Loucy (cell line): Measurements from ENCODE around the gene SLC29A1.
"Not testable (repeated sequence)": the region's sequence is repeated elsewhere in the genome, so short reads cannot be mapped to it uniquely, and the experiment has no call there.

ENCODE experiments used
- H2AFZ ChIP-seq: fragments of 200-600 bp; sonication (generic); 2 replicates; pipeline ENCODE4 v1.6.0; 2016; ENCODE audit warnings: antibody characterized with exemption, mild to moderate bottlenecking, low read length, moderate library complexity
- H3F3A ChIP-seq: fragments of 200-600 bp; 2 replicates; pipeline ENCODE4 v1.6.0; 2016; ENCODE audit warnings: antibody characterized with exemption, low read depth, mild to moderate bottlenecking
- H3K27me3 ChIP-seq: fragments of 200-600 bp; sonication (generic); 2 replicates; pipeline ENCODE4 v1.6.1; 2014; ENCODE audit warnings: low read length, mild to moderate bottlenecking; ENCODE audit not compliant: insufficient read depth, poor library complexity, severe bottlenecking
- H3K36me3 ChIP-seq: fragments of 200-600 bp; sonication (generic); 2 replicates; pipeline ENCODE4 v1.6.1; 2016; ENCODE audit warnings: low read length; ENCODE audit not compliant: insufficient read depth
- H3K4me1 ChIP-seq: fragments of 200-600 bp; sonication (generic); 2 replicates; pipeline ENCODE4 v1.5.1; 2014; ENCODE audit warnings: low read length, mild to moderate bottlenecking; ENCODE audit not compliant: insufficient read depth, poor library complexity, severe bottlenecking
- H3K4me2 ChIP-seq: fragments of 200-600 bp; sonication (generic); 2 replicates; pipeline ENCODE4 v1.6.0; 2014; ENCODE audit warnings: antibody characterized with exemption, low read length, low read depth, mild to moderate bottlenecking; ENCODE audit not compliant: poor library complexity, severe bottlenecking
- H3K4me3 ChIP-seq: fragments of 200-600 bp; sonication (generic); 2 replicates; pipeline ENCODE4 v1.5.1; 2014; ENCODE audit warnings: low read length, mild to moderate bottlenecking, mixed read lengths; ENCODE audit not compliant: poor library complexity, severe bottlenecking
- H3K79me2 ChIP-seq: fragments of 200-600 bp; sonication (generic); 2 replicates; pipeline ENCODE4 v1.6.1; 2014; ENCODE audit warnings: low read length; ENCODE audit not compliant: insufficient read depth
- H3K9ac ChIP-seq: fragments of 200-600 bp; sonication (generic); 2 replicates; pipeline ENCODE4 v1.6.0; 2014; ENCODE audit warnings: mild to moderate bottlenecking, low read depth, low read length, moderate library complexity; ENCODE audit not compliant: poor library complexity, severe bottlenecking
- H3K9me2 ChIP-seq: fragments of 200-600 bp; sonication (generic); replicated peaks from 2 replicates; pipeline ENCODE4 v1.6.1; 2016; ENCODE audit warnings: low read depth, low read length, mixed read lengths
- H3K9me3 ChIP-seq: fragments of 200-600 bp; sonication (generic); 2 replicates; pipeline ENCODE4 v1.6.1; 2014; ENCODE audit warnings: mild to moderate bottlenecking, antibody characterized with exemption, low read length, low read depth; ENCODE audit not compliant: insufficient read depth
- H4K20me1 ChIP-seq: fragments of 200-600 bp; sonication (generic); 2 replicates; pipeline ENCODE4 v1.6.0; 2014; ENCODE audit warnings: antibody characterized with exemption, low read length, mild to moderate bottlenecking; ENCODE audit not compliant: insufficient read depth, poor library complexity, severe bottlenecking
- EZH2phosphoT487 ChIP-seq: fragments of 200-600 bp; IDR thresholded peaks from 2 replicates; pipeline ENCODE4 v1.6.1; 2018; ENCODE audit warnings: antibody characterized with exemption, mild to moderate bottlenecking, moderate library complexity, borderline replicate concordance
- TF ChIP-seq, protein P1 (sequence below): fragments of 200-600 bp; sonication (generic); conservative IDR thresholded peaks from 2 replicates; pipeline ENCODE4 v1.5.1; 2014; ENCODE audit warnings: mild to moderate bottlenecking, antibody characterized with exemption, low read length

The SLC29A1 gene

DNA sequence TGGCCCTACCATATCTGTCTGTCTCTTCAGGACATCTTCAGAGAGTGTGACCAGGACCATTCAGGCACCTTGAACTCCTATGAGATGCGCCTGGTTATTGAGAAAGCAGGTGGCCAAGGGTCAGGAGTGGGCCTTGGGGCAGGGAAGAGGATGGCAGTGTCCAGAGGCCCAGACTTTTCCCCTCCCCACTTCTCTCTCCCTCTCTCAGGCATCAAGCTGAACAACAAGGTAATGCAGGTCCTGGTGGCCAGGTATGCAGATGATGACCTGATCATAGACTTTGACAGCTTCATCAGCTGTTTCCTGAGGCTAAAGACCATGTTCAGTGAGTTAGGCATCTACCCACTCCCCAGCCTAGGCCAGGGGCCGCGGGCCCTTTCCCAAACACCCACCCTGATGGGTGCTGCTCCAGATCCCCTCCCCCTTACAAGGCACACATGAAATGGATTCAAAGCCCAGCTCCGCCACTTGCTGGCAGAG lies 40.4 kb upstream of the SLC29A1 start:
- Histone ChIP-seq H3K79me2 (no peaks in the 10 kb centered on the region), H3F3A (no peaks in the 10 kb centered on the region), H3K4me2 (no peak overlapping the region), H3K27me3 (no peaks in the 10 kb centered on the region), H2AFZ (no peak overlapping the region), H3K9ac (no peak overlapping the region), H3K9me3 (no peaks in the 10 kb centered on the region), H4K20me1 (no peaks in the 10 kb centered on the region), H3K9me2 (no peaks in the 10 kb centered on the region), H3K4me3 (no peak overlapping the region), H3K4me1 (no peaks in the 10 kb centered on the region), H3K36me3 (no peaks in the 10 kb centered on the region)
- TF ChIP-seq, protein P1, sequence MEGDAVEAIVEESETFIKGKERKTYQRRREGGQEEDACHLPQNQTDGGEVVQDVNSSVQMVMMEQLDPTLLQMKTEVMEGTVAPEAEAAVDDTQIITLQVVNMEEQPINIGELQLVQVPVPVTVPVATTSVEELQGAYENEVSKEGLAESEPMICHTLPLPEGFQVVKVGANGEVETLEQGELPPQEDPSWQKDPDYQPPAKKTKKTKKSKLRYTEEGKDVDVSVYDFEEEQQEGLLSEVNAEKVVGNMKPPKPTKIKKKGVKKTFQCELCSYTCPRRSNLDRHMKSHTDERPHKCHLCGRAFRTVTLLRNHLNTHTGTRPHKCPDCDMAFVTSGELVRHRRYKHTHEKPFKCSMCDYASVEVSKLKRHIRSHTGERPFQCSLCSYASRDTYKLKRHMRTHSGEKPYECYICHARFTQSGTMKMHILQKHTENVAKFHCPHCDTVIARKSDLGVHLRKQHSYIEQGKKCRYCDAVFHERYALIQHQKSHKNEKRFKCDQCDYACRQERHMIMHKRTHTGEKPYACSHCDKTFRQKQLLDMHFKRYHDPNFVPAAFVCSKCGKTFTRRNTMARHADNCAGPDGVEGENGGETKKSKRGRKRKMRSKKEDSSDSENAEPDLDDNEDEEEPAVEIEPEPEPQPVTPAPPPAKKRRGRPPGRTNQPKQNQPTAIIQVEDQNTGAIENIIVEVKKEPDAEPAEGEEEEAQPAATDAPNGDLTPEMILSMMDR = no peak
- TF ChIP-seq EZH2phosphoT487 = no peak

DNA sequence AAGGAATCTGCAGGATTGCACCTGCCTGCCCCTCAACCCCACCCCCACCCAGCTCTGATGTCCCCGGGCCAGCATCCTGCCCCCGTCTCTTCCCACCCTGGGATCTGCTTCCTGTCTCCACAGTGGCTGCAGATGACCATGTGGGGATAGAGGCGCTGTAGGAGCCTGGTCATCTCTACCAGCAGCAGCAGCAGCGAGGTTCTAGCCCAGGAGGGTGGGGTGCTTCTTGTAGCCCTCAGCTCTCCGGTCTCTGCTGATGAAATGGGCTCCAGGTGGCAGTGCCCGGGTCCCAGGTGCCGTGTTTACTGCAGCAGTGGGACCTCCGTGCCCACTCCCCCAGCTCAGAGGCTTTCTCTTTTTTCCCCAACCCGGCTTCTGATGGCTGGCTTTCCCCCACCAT lies 39.6 kb upstream of the SLC29A1 start:
- no peak for TF ChIP-seq EZH2phosphoT487
- TF ChIP-seq, protein P1 = no peak
- no peaks in the 10 kb centered on the region for H3K9me3 ChIP-seq
- H2AFZ ChIP-seq = no peak overlapping the region
- no peak overlapping the region for H3K4me2 ChIP-seq
- no peak overlapping the region for H3K9ac ChIP-seq
- H3K4me1 ChIP-seq = no peaks in the 10 kb centered on the region
- H3K79me2 ChIP-seq = no peaks in the 10 kb centered on the region
- no peaks in the 10 kb centered on the region for H4K20me1 ChIP-seq
- no peaks in the 10 kb centered on the region for H3K36me3 ChIP-seq
- no peaks in the 10 kb centered on the region for H3F3A ChIP-seq
- H3K9me2 ChIP-seq = no peaks in the 10 kb centered on the region
- no peak overlapping the region for H3K4me3 ChIP-seq
- no peaks in the 10 kb centered on the region for H3K27me3 ChIP-seq

DNA sequence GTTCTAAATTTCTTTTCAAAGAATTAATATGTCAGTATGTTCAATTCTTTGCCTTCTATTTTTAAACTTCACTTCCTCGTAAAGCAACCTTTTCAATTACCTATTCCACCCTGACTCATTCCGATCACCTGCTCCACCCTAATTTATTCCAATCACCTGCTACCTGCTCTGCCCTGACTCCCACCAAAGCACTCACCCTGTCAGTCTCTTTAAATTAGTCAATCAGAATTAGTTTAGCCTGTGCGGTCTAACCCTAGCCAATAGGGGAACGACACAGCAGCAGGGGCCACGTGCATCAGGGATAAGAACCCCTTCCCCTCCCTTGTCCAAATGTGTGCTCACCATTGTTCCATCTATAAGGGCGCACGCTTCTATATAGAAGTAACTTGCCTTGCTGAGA lies 38.0 kb upstream of the SLC29A1 start:
- not testable (repeated sequence) for H3K9me2 ChIP-seq, H3K9me3 ChIP-seq, H3K4me3 ChIP-seq, H3K4me2 ChIP-seq, H3K27me3 ChIP-seq, H3K4me1 ChIP-seq, H4K20me1 ChIP-seq, H3K9ac ChIP-seq, H3F3A ChIP-seq, H3K36me3 ChIP-seq, H2AFZ ChIP-seq, H3K79me2 ChIP-seq

DNA sequence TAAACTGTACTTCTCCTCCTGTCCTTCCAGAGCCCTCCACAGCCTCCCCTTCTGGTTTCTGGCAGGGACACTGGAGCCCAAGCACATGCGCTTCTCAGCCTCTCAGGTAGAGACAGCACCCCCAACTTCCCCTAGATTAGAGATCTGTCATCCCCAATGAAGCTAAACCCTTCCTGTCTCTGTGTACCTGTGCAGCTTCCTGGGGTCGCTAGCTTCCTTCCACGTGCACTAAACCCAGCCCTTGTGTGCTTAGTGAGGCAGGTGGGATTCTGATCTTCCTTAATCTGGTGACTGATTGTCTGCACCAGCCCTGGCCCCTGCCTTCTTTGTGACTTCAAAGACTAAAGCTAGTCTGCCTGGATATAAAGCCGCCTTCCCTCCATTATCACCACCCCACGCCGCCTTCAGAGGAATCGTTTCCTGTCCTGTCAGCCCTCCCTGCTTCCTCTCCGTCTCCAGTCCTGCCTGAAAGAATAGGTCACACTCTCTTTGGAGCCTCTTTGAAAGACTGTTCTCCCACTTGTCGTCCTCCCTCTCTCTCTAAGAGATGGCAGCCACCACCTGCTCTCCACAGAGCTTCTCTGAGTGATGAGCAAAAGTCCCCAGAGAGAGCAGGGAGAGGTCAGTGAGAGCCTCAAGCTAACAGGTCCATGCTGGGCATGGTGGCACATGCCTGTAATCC lies 37.3 kb upstream of the SLC29A1 start:
- Histone ChIP-seq H3K9me3 (no peaks in the 10 kb centered on the region), H3K36me3 (no peaks in the 10 kb centered on the region), H2AFZ (peak overlapping the region; percentile 5; the same call in 1 of the 2 replicates), H3K79me2 (no peaks in the 10 kb centered on the region), H4K20me1 (no peaks in the 10 kb centered on the region), H3F3A (no peaks in the 10 kb centered on the region), H3K9me2 (no peaks in the 10 kb centered on the region), H3K4me1 (no peaks in the 10 kb centered on the region), H3K4me2 (no peak overlapping the region), H3K4me3 (no peak overlapping the region), H3K9ac (no peak overlapping the region), H3K27me3 (no peaks in the 10 kb centered on the region)
- TF ChIP-seq, protein P1 = no peak
- TF ChIP-seq EZH2phosphoT487 = no peak
